SK-N-MC (cell line): ENCODE data around the gene GHSR.

ENCODE experiments used
- DNase-seq: peaks from one replicate; pipeline ENCODE4 v3.0.0-alpha.2; 2011; ENCODE audit warnings: low read depth, low spot score
- H3K27ac ChIP-seq: fragments of 200-600 bp; sonication (generic); 2 replicates; pipeline ENCODE4 v1.5.1; 2016; ENCODE audit warnings: mixed run types
- H3K36me3 ChIP-seq: fragments of 200-600 bp; sonication (generic); 2 replicates; pipeline ENCODE4 v1.6.1; 2017; ENCODE audit warnings: antibody characterized with exemption, low read length, mixed read lengths; ENCODE audit not compliant: insufficient read depth
- H3K4me3 ChIP-seq: fragments of 200-600 bp; sonication (generic); 2 replicates; pipeline ENCODE4 v1.5.1; 2016
- H3K9ac ChIP-seq: fragments of 200-600 bp; sonication (generic); 2 replicates; pipeline ENCODE4 v1.8.0; 2017; ENCODE audit warnings: mixed run types, mixed read lengths; ENCODE audit not compliant: insufficient read length
- H3K9me3 ChIP-seq: fragments of 200-600 bp; sonication (generic); 2 replicates; pipeline ENCODE4 v1.6.1; 2017; ENCODE audit warnings: low read depth, mild to moderate bottlenecking, antibody characterized with exemption, low read length, moderate library complexity, mixed read lengths
- EZH2 ChIP-seq: fragments of 200-600 bp; sonication (generic); IDR thresholded peaks from one replicate; pipeline ENCODE4 v1.6.1; 2017; ENCODE audit warnings: antibody characterized with exemption
- FOXP2 ChIP-seq: optimal IDR thresholded peaks from 2 replicates; pipeline ENCODE3; 2011; ENCODE audit warnings: mild to moderate bottlenecking, moderate library complexity; ENCODE audit not compliant: insufficient read depth; ENCODE audit errors: extremely low read length, control extremely low read depth
- POLR2AphosphoS5 ChIP-seq: IDR thresholded peaks from 2 replicates; pipeline ENCODE4 v1.6.1; 2012; ENCODE audit warnings: mild to moderate bottlenecking, low read depth, low read length, borderline replicate concordance

Gene GHSR

GRCh38 chr3:172446198-172446597, 2.1 kb downstream of the GHSR start:
- no peak overlapping the region for H3K9ac ChIP-seq
- H3K36me3 ChIP-seq: no peaks in the 10 kb centered on the region
- no peak for DNase-seq
- H3K27ac ChIP-seq: no peak overlapping the region
- no peaks in the 10 kb centered on the region for H3K9me3 ChIP-seq
- no peak for TF ChIP-seq EZH2
- TF ChIP-seq FOXP2: no peak
- TF ChIP-seq POLR2AphosphoS5: no peak
- no peak overlapping the region for H3K4me3 ChIP-seq

GRCh38 chr3:172444821-172445220, 3.4 kb downstream of the GHSR start:
- H3K27ac ChIP-seq: no peak overlapping the region
- H3K9me3 ChIP-seq: no peaks in the 10 kb centered on the region
- no peak for DNase-seq
- no peak overlapping the region for H3K4me3 ChIP-seq
- no peaks in the 10 kb centered on the region for H3K36me3 ChIP-seq
- H3K9ac ChIP-seq: no peak overlapping the region
- TF ChIP-seq FOXP2: no peak
- TF ChIP-seq POLR2AphosphoS5: no peak
- no peak for TF ChIP-seq EZH2

- no peak overlapping the region for H3K4me3 ChIP-seq
- no peak overlapping the region for H3K9ac ChIP-seq
- no peaks in the 10 kb centered on the region for H3K9me3 ChIP-seq
- H3K27ac ChIP-seq: no peak overlapping the region
- no peak for DNase-seq
- TF ChIP-seq EZH2: no peak
- no peak for TF ChIP-seq FOXP2
- TF ChIP-seq POLR2AphosphoS5: no peak
- no peaks in the 10 kb centered on the region for H3K36me3 ChIP-seq
Observed at GRCh38 chr3:172442606-172443005, 5.7 kb downstream of the GHSR start.

- no peak overlapping the region for H3K4me3 ChIP-seq
Observed at GRCh38 chr3:172441581-172441980, 6.7 kb downstream of the GHSR start.

GRCh38 chr3:172438186-172438585, 10.1 kb downstream of the GHSR start:
- no peak for DNase-seq
- no peak for TF ChIP-seq EZH2
- no peak for TF ChIP-seq POLR2AphosphoS5
- TF ChIP-seq FOXP2: no peak
- H3K27ac ChIP-seq: no peak overlapping the region
- H3K4me3 ChIP-seq: no peak overlapping the region
- H3K36me3 ChIP-seq: no peaks in the 10 kb centered on the region
- no peak overlapping the region for H3K9ac ChIP-seq
- no peaks in the 10 kb centered on the region for H3K9me3 ChIP-seq

More at GRCh38 chr3:172441581-172441980, 6.7 kb downstream of the GHSR start:
- H3K9me3 ChIP-seq: no peaks in the 10 kb centered on the region
- TF ChIP-seq EZH2: no peak
- TF ChIP-seq POLR2AphosphoS5: no peak
- no peak for TF ChIP-seq FOXP2
- H3K27ac ChIP-seq: no peak overlapping the region
- no peak overlapping the region for H3K9ac ChIP-seq
- no peaks in the 10 kb centered on the region for H3K36me3 ChIP-seq
- no peak for DNase-seq

- Histone ChIP-seq H3K27ac (no peak overlapping the region), H3K4me3 (no peak overlapping the region), H3K36me3 (no peaks in the 10 kb centered on the region), H3K9ac (no peak overlapping the region), H3K9me3 (no peaks in the 10 kb centered on the region)
- DNase-seq: no peak
- TF ChIP-seq FOXP2 (no peak), POLR2AphosphoS5 (no peak), EZH2 (no peak)
Observed at GRCh38 chr3:172437713-172438112, 10.5 kb downstream of the GHSR start.

GRCh38 chr3:172415323-172415722, 32.9 kb downstream of the GHSR start:
- no peak overlapping the region for H3K9ac ChIP-seq
- H3K27ac ChIP-seq: no peak overlapping the region
- no peak for TF ChIP-seq POLR2AphosphoS5
- TF ChIP-seq EZH2: no peak
- TF ChIP-seq FOXP2: no peak
- no peak for DNase-seq
- no peaks in the 10 kb centered on the region for H3K9me3 ChIP-seq
- no peaks in the 10 kb centered on the region for H3K36me3 ChIP-seq
- no peak overlapping the region for H3K4me3 ChIP-seq

- H3K9ac ChIP-seq: no peak overlapping the region
- DNase-seq: no peak
- no peak overlapping the region for H3K4me3 ChIP-seq
- no peaks in the 10 kb centered on the region for H3K9me3 ChIP-seq
- no peaks in the 10 kb centered on the region for H3K36me3 ChIP-seq
- TF ChIP-seq POLR2AphosphoS5 (no peak), FOXP2 (no peak), EZH2 (no peak)
- H3K27ac ChIP-seq: no peak overlapping the region
Observed at GRCh38 chr3:172411478-172411947, 36.7 kb downstream of the GHSR start.

GRCh38 chr3:172410702-172411477, 37.4 kb downstream of the GHSR start:
- TF ChIP-seq FOXP2 (no peak), EZH2 (no peak), POLR2AphosphoS5 (no peak)
- Histone ChIP-seq H3K9ac (no peak overlapping the region), H3K9me3 (no peaks in the 10 kb centered on the region), H3K36me3 (no peaks in the 10 kb centered on the region), H3K27ac (no peak overlapping the region), H3K4me3 (no peak overlapping the region)
- no peak for DNase-seq

GRCh38 chr3:172407872-172408271, 40.4 kb downstream of the GHSR start:
- no peak for TF ChIP-seq FOXP2
- Histone ChIP-seq H3K9me3 (no peaks in the 10 kb centered on the region), H3K9ac (no peak overlapping the region)

More at GRCh38 chr3:172407872-172408271, 40.4 kb downstream of the GHSR start:
- Histone ChIP-seq H3K4me3 (no peak overlapping the region), H3K27ac (no peak overlapping the region), H3K36me3 (no peaks in the 10 kb centered on the region)
- DNase-seq: no peak
